Neural progenitor cell (in vitro differentiated cells): ENCODE data around the gene FBXL20. TPM values are rescaled to one million over a fixed set of nuclear protein-coding genes. Genes with fewer than 3 reads are reported as not detected.
"Not testable (repeated sequence)": the region's sequence is repeated elsewhere in the genome, so short reads cannot be mapped to it uniquely, and the experiment has no call there.

Source experiments
- DNase-seq: peaks from one replicate; pipeline ENCODE4 v3.0.0-alpha.2; 2016; ENCODE audit warnings: low spot score
- H2AFZ ChIP-seq: fragments of 200-600 bp; sonication (generic); replicated peaks from 2 replicates; pipeline ENCODE4 v1.6.1; 2016; ENCODE audit warnings: antibody characterized with exemption
- H3F3A ChIP-seq: fragments of 200-600 bp; sonication (generic); 2 replicates; pipeline ENCODE4 v1.6.1; 2016; ENCODE audit warnings: antibody characterized with exemption, low read depth
- H3K27ac ChIP-seq: fragments of 200-600 bp; sonication (generic); 2 replicates; pipeline ENCODE4 v1.5.1; 2016; ENCODE audit warnings: mild to moderate bottlenecking
- H3K27me3 ChIP-seq: fragments of 200-600 bp; sonication (generic); 2 replicates; pipeline ENCODE4 v1.6.1; 2016; ENCODE audit warnings: mild to moderate bottlenecking, moderate library complexity
- H3K36me3 ChIP-seq: fragments of 200-600 bp; sonication (generic); 2 replicates; pipeline ENCODE4 v1.5.1; 2016
- H3K4me1 ChIP-seq: fragments of 200-600 bp; sonication (generic); 2 replicates; pipeline ENCODE4 v1.6.1; 2016; ENCODE audit warnings: mixed run types
- H3K4me2 ChIP-seq: fragments of 200-600 bp; sonication (generic); 2 replicates; pipeline ENCODE4 v1.6.1; 2016
- H3K4me3 ChIP-seq: fragments of 200-600 bp; sonication (generic); 2 replicates; pipeline ENCODE4 v1.5.1; 2016
- H3K79me2 ChIP-seq: fragments of 200-600 bp; sonication (generic); 2 replicates; pipeline ENCODE4 v1.6.1; 2016; ENCODE audit warnings: low read depth
- H3K9ac ChIP-seq: fragments of 200-600 bp; sonication (generic); 2 replicates; pipeline ENCODE4 v1.6.1; 2016
- H3K9me3 ChIP-seq: fragments of 200-600 bp; sonication (generic); 2 replicates; pipeline ENCODE4 v1.5.1; 2016; ENCODE audit warnings: low read depth
- H4K20me1 ChIP-seq: fragments of 200-600 bp; sonication (generic); 2 replicates; pipeline ENCODE4 v1.6.1; 2016; ENCODE audit warnings: low read depth
- H3K27ac Mint-ChIP-seq: 3 replicates; pipeline ENCODE4 v1.8.0; 2021; ENCODE audit warnings: mixed read lengths
- H3K27me3 Mint-ChIP-seq: 2 replicates; pipeline ENCODE4 v1.8.0; 2022; ENCODE audit warnings: low read depth, mild to moderate bottlenecking, inconsistent platforms, moderate library complexity, mixed read lengths; ENCODE audit not compliant: insufficient read depth
- H3K36me3 Mint-ChIP-seq: 3 replicates; pipeline ENCODE4 v1.8.0; 2021; ENCODE audit warnings: mixed read lengths
- H3K4me1 Mint-ChIP-seq: 3 replicates; pipeline ENCODE4 v1.8.0; 2021; ENCODE audit warnings: mixed read lengths
- H3K4me3 Mint-ChIP-seq: 3 replicates; pipeline ENCODE4 v1.8.0; 2021; ENCODE audit warnings: mild to moderate bottlenecking, moderate library complexity, mixed read lengths
- H3K9me3 Mint-ChIP-seq: 3 replicates; pipeline ENCODE4 v1.8.0; 2020; ENCODE audit warnings: mixed read lengths
- CTCF ChIP-seq: fragments of 200-600 bp; sonication (generic); IDR thresholded peaks from 2 replicates; pipeline ENCODE4 v1.5.1; 2017; ENCODE audit warnings: antibody characterized with exemption, mild to moderate bottlenecking
- EZH2 ChIP-seq: fragments of 200-600 bp; sonication (generic); IDR thresholded peaks from 2 replicates; pipeline ENCODE4 v1.6.1; 2017; ENCODE audit warnings: antibody characterized with exemption, mild to moderate bottlenecking, moderate library complexity
- EZH2phosphoT487 ChIP-seq: fragments of 200-600 bp; sonication (generic); IDR thresholded peaks from 2 replicates; pipeline ENCODE4 v1.6.1; 2017; ENCODE audit warnings: antibody characterized with exemption
- total RNA-seq: library from RNA; depleted of rRNA; stranded (reverse); fragments of >200 nt; gene quantifications from 2 replicates; pipeline ENCODE4 v1.2.3, GENCODE V29; 2015; ENCODE audit warnings: low replicate concordance

The FBXL20 gene
- total RNA-seq, 1 donor from 2014 or later: 19.9 TPM

- Mint-ChIP-seq H3K4me1 (no peaks in the 10 kb centered on the region), H3K36me3 (peaks cover 25% of the 10 kb centered on the region), H3K4me3 (no peak overlapping the region), H3K27me3 (peaks cover 2% of the 10 kb centered on the region), H3K9me3 (peaks cover 21% of the 10 kb centered on the region), H3K27ac (no peak overlapping the region)
- no peak for TF ChIP-seq CTCF
- no peak for TF ChIP-seq EZH2phosphoT487
- no peak for TF ChIP-seq EZH2
- Histone ChIP-seq H3K4me1 (no peaks in the 10 kb centered on the region), H2AFZ (no peak overlapping the region), H3K9me3 (no peaks in the 10 kb centered on the region), H3K4me2 (no peak overlapping the region), H3K4me3 (no peak overlapping the region), H4K20me1 (no peaks in the 10 kb centered on the region), H3K27me3 (no peaks in the 10 kb centered on the region), H3F3A (no peaks in the 10 kb centered on the region), H3K79me2 (no peaks in the 10 kb centered on the region), H3K27ac (no peak overlapping the region), H3K36me3 (no peaks in the 10 kb centered on the region), H3K9ac (no peak overlapping the region)
- no peak for DNase-seq
Observed at GRCh38 chr17:39335704-39336223, 65.7 kb downstream of the FBXL20 start.

DNA sequence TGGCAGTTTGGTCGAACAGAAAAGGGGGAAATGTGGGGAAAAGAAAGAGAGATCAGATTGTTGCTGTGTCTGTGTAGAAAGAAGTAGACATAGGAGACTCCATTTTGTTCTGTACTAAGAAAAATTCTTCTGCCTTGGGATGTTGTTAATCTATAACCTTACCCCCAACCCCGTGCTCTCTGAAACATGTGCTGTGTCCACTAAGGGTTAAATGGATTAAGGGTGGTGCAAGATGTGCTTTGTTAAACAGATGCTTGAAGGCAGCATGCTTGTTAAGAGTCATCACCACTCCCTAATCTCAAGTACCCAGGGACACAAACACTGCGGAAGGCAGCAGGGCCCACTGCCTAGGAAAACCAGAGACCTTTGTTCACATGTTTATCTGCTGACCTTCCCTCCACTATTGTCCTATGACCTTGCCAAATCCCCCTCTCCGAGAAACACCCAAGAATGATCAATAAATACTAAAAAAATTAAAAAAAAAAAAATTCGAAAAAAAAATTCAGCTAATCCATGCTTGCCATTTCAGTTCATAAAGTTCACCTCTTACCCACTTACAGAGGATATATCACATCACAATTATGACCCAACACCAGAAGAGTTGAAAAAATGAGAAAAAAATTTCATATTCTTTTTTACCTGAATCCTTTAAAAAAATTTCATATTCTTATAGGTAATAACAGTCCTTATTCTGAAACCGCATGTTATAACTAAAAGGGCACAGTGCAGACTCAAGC, 67.2 kb downstream of the FBXL20 start:
- H3K79me2 ChIP-seq, H3K27me3 Mint-ChIP-seq, H3K4me3 Mint-ChIP-seq, H3K36me3 ChIP-seq, H4K20me1 ChIP-seq, H3K4me1 ChIP-seq, DNase-seq, H3K4me3 ChIP-seq, H3F3A ChIP-seq, H2AFZ ChIP-seq, H3K27me3 ChIP-seq, H3K4me2 ChIP-seq, H3K27ac ChIP-seq, H3K4me1 Mint-ChIP-seq, H3K9ac ChIP-seq, H3K9me3 ChIP-seq, H3K27ac Mint-ChIP-seq: not testable (repeated sequence)
- H3K9me3 Mint-ChIP-seq: peaks cover 21% of the 10 kb centered on the region
- H3K36me3 Mint-ChIP-seq: peaks cover 20% of the 10 kb centered on the region

- H3K4me3 ChIP-seq: no peak overlapping the region
- no peak overlapping the region for H3K27ac ChIP-seq
- no peaks in the 10 kb centered on the region for H3K36me3 ChIP-seq
- Mint-ChIP-seq H3K27ac (no peak overlapping the region), H3K36me3 (peaks cover 17% of the 10 kb centered on the region), H3K27me3 (peaks cover 2% of the 10 kb centered on the region), H3K9me3 (peaks cover 21% of the 10 kb centered on the region), H3K4me3 (no peak overlapping the region), H3K4me1 (no peaks in the 10 kb centered on the region)
- H2AFZ ChIP-seq: no peak overlapping the region
- DNase-seq: no peak
- H3K9ac ChIP-seq: no peak overlapping the region
- H3K4me2 ChIP-seq: no peak overlapping the region
- H3K27me3 ChIP-seq: no peaks in the 10 kb centered on the region
- no peak for TF ChIP-seq EZH2
- no peak for TF ChIP-seq EZH2phosphoT487
- no peak for TF ChIP-seq CTCF
- H3K4me1 ChIP-seq: no peaks in the 10 kb centered on the region
- no peaks in the 10 kb centered on the region for H3F3A ChIP-seq
- H3K9me3 ChIP-seq: no peaks in the 10 kb centered on the region
- H4K20me1 ChIP-seq: no peaks in the 10 kb centered on the region
- no peaks in the 10 kb centered on the region for H3K79me2 ChIP-seq
Observed at GRCh38 chr17:39332092-39332491, 69.3 kb downstream of the FBXL20 start.

DNA sequence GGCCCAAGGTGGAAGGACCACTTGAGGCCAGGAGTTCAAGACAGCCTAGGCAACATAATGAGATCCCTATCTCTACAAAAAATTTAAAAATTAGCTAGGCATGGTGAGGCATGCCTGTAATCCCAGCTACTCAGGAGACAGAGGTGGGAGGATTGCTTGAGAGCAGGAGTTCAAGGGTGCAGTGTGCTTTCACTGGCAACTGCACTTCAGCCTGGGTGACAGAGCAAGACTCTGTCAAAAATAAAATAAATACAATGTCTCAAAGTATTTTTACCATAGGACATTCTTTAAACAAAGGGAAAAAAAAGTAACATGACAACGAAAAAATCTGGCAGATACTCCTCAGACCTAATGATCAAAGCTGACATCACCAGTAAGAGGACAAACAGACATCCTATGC, 72.6 kb downstream of the FBXL20 start:
- H3K79me2 ChIP-seq: no peaks in the 10 kb centered on the region
- H3K27me3 Mint-ChIP-seq: peaks cover 2% of the 10 kb centered on the region
- no peaks in the 10 kb centered on the region for H3K9me3 ChIP-seq
- H3K4me1 ChIP-seq: no peaks in the 10 kb centered on the region
- H3K4me3 Mint-ChIP-seq: no peak overlapping the region
- peaks cover 5% of the 10 kb centered on the region for H3K9me3 Mint-ChIP-seq
- no peak overlapping the region for H3K4me2 ChIP-seq
- no peaks in the 10 kb centered on the region for H3K4me1 Mint-ChIP-seq
- no peak overlapping the region for H3K9ac ChIP-seq
- DNase-seq: no peak
- no peaks in the 10 kb centered on the region for H3K36me3 ChIP-seq
- H3K27ac Mint-ChIP-seq: no peak overlapping the region
- H3K4me3 ChIP-seq: no peak overlapping the region
- peaks cover 5% of the 10 kb centered on the region for H4K20me1 ChIP-seq
- no peak for TF ChIP-seq EZH2
- TF ChIP-seq CTCF: no peak
- TF ChIP-seq EZH2phosphoT487: no peak
- no peaks in the 10 kb centered on the region for H3F3A ChIP-seq
- H3K36me3 Mint-ChIP-seq: no peaks in the 10 kb centered on the region
- no peak overlapping the region for H2AFZ ChIP-seq
- no peaks in the 10 kb centered on the region for H3K27me3 ChIP-seq
- H3K27ac ChIP-seq: no peak overlapping the region
